A549 (cell line): ENCODE measurements around the gene ZDHHC3. TPM values are rescaled to one million over a fixed set of nuclear protein-coding genes. Genes with fewer than 3 reads are reported as not detected.

Experiments used
- polyA plus RNA-seq, 4 experiments: library from polyadenylated mRNA; depleted of rRNA in 3 of 4; stranded (reverse); fragments of >200 nt; fragmentation: RNase III in 1 of 4; extraction: RNeasy Plus Mini Kit Qiagen cat#74134 plus additional on column Dnase treatment in 1 of 4; gene quantifications; 2 replicates in 3 of 4; 3 replicates in 1 of 4; pipeline ENCODE4 v1.2.3, GENCODE V29; 2011 to 2017

Gene ZDHHC3
- polyA plus RNA-seq, 2 of the 4 experiments (the other 2 are of a cell fraction): 28.7 to 57.7 TPM

Other genes starting within 250 kb of the ZDHHC3 start
- 0.03 TPM in 1 of 2 replicates, not detected in the other for gene ZNF501, start 246.5 kb downstream of the ZDHHC3 start, polyA plus RNA-seq (2011; rRNA removed)
- 0.03 to 0.09 TPM in 2 of 3 replicates, not detected in the other for gene ZNF501, start 246.5 kb downstream of the ZDHHC3 start, polyA plus RNA-seq (2017; fragmentation: RNase III; extraction: RNeasy Plus Mini Kit Qiagen cat#74134 plus additional on column Dnase treatment)
- gene KIAA1143, start 214.6 kb downstream of the ZDHHC3 start, polyA plus RNA-seq (2011; rRNA removed): 13.3 and 16.6 TPM in 2 replicates
- 10.1 to 10.8 TPM (median 10.6 TPM) in 3 replicates for gene KIAA1143, start 214.6 kb downstream of the ZDHHC3 start, polyA plus RNA-seq (2017; fragmentation: RNase III; extraction: RNeasy Plus Mini Kit Qiagen cat#74134 plus additional on column Dnase treatment)
- 6.8 and 13.5 TPM in 2 replicates for gene KIF15, start 214.4 kb downstream of the ZDHHC3 start, polyA plus RNA-seq (2011; rRNA removed)
- 7.7 to 8.7 TPM (median 8.4 TPM) in 3 replicates for gene KIF15, start 214.4 kb downstream of the ZDHHC3 start, polyA plus RNA-seq (2017; fragmentation: RNase III; extraction: RNeasy Plus Mini Kit Qiagen cat#74134 plus additional on column Dnase treatment)
- 18.0 and 22.8 TPM in 2 replicates for gene TMEM42, start 114.3 kb downstream of the ZDHHC3 start, polyA plus RNA-seq (2011; rRNA removed)
- gene TMEM42, start 114.3 kb downstream of the ZDHHC3 start, polyA plus RNA-seq (2017; fragmentation: RNase III; extraction: RNeasy Plus Mini Kit Qiagen cat#74134 plus additional on column Dnase treatment): 7.7 to 10.0 TPM (median 9.3 TPM) in 3 replicates
- 0.01 and 0.03 TPM in 2 replicates for gene TGM4, start 101.6 kb downstream of the ZDHHC3 start, polyA plus RNA-seq (2011; rRNA removed)
- gene TGM4, start 101.6 kb downstream of the ZDHHC3 start, polyA plus RNA-seq (2017; fragmentation: RNase III; extraction: RNeasy Plus Mini Kit Qiagen cat#74134 plus additional on column Dnase treatment): not detected in 3 replicates
- 53.9 and 68.4 TPM in 2 replicates for gene EXOSC7, start 70 bp upstream of the ZDHHC3 start, polyA plus RNA-seq (2011; rRNA removed)
- 58.7 to 61.8 TPM (median 59.1 TPM) in 3 replicates for gene EXOSC7, start 70 bp upstream of the ZDHHC3 start, polyA plus RNA-seq (2017; fragmentation: RNase III; extraction: RNeasy Plus Mini Kit Qiagen cat#74134 plus additional on column Dnase treatment)
- not detected in 2 replicates for gene CLEC3B, start 50.1 kb upstream of the ZDHHC3 start, polyA plus RNA-seq (2011; rRNA removed)
- not detected in 3 replicates for gene CLEC3B, start 50.1 kb upstream of the ZDHHC3 start, polyA plus RNA-seq (2017; fragmentation: RNase III; extraction: RNeasy Plus Mini Kit Qiagen cat#74134 plus additional on column Dnase treatment)
- 9.9 and 12.5 TPM in 2 replicates for gene CDCP1, start 170.2 kb upstream of the ZDHHC3 start, polyA plus RNA-seq (2011; rRNA removed)
- 3.0 to 3.9 TPM (median 3.4 TPM) in 3 replicates for gene CDCP1, start 170.2 kb upstream of the ZDHHC3 start, polyA plus RNA-seq (2017; fragmentation: RNase III; extraction: RNeasy Plus Mini Kit Qiagen cat#74134 plus additional on column Dnase treatment)